WTC11 (cell line): ENCODE measurements around the gene SKIC8. TPM values are rescaled to one million over a fixed set of nuclear protein-coding genes. Genes with fewer than 3 reads are reported as not detected.

Source experiments
- CBFB ChIP-seq: sonication (generic); formaldehyde crosslinking; IDR thresholded peaks from 2 replicates; pipeline ENCODE4 v1.8.1; 2022; ENCODE audit warnings: mild to moderate bottlenecking, low read depth, missing genetic modification reagents
- CREB1 ChIP-seq: sonication (generic); formaldehyde crosslinking; IDR thresholded peaks from 2 replicates; pipeline ENCODE4 v1.8.0; 2023; ENCODE audit warnings: mild to moderate bottlenecking, missing genetic modification reagents
- ETV6 ChIP-seq: sonication (generic); formaldehyde crosslinking; IDR thresholded peaks from 2 replicates; pipeline ENCODE4 v1.8.1; 2022; ENCODE audit warnings: mild to moderate bottlenecking, missing genetic modification reagents
- FOXK1 ChIP-seq: sonication (generic); formaldehyde crosslinking; IDR thresholded peaks from 2 replicates; pipeline ENCODE4 v1.8.0; 2022; ENCODE audit warnings: mild to moderate bottlenecking, moderate library complexity, missing genetic modification reagents
- GABPB1 ChIP-seq: sonication (generic); formaldehyde crosslinking; IDR thresholded peaks from 2 replicates; pipeline ENCODE4 v1.8.1; 2023; ENCODE audit warnings: mild to moderate bottlenecking, missing genetic modification reagents
- GRHL2 ChIP-seq: fragments of 250-450 bp; sonication (Bioruptor Pico); IDR thresholded peaks from 2 replicates; pipeline ENCODE4 v1.8.0; 2022; ENCODE audit warnings: mild to moderate bottlenecking, moderate library complexity; ENCODE audit not compliant: insufficient replicate concordance, severe bottlenecking
- GTF2I ChIP-seq: fragments of 250-450 bp; sonication (Bioruptor Pico); conservative IDR thresholded peaks from 2 replicates; pipeline ENCODE4 v1.4.0; 2021; ENCODE audit warnings: mild to moderate bottlenecking
- JAZF1 ChIP-seq: fragments of 250-450 bp; sonication (Bioruptor Pico); IDR thresholded peaks from 2 replicates; pipeline ENCODE4 v1.9.0; 2021; ENCODE audit warnings: moderate library complexity, mild to moderate bottlenecking, inconsistent platforms
- JUN ChIP-seq: sonication (generic); formaldehyde crosslinking; IDR thresholded peaks from 2 replicates; pipeline ENCODE4 v1.8.0; 2023; ENCODE audit warnings: mild to moderate bottlenecking, missing genetic modification reagents
- KAT7 ChIP-seq: sonication (generic); formaldehyde crosslinking; IDR thresholded peaks from 2 replicates; pipeline ENCODE4 v1.8.1; 2023; ENCODE audit warnings: missing genetic modification reagents, mild to moderate bottlenecking, borderline replicate concordance
- MYBL2 ChIP-seq: sonication (generic); formaldehyde crosslinking; IDR thresholded peaks from 2 replicates; pipeline ENCODE4 v1.8.1; 2023; ENCODE audit warnings: mild to moderate bottlenecking, moderate library complexity, missing genetic modification reagents
- NFATC4 ChIP-seq: fragments of 250-450 bp; sonication (Bioruptor Pico); IDR thresholded peaks from 2 replicates; pipeline ENCODE4 v1.9.0; 2021; ENCODE audit warnings: mild to moderate bottlenecking
- NFE2L1 ChIP-seq: sonication (generic); formaldehyde crosslinking; IDR thresholded peaks from 2 replicates; pipeline ENCODE4 v1.8.1; 2023; ENCODE audit warnings: missing genetic modification reagents
- NR1H2 ChIP-seq: sonication (generic); formaldehyde crosslinking; IDR thresholded peaks from 2 replicates; pipeline ENCODE4 v1.9.0; 2021; ENCODE audit warnings: mild to moderate bottlenecking, moderate library complexity, missing genetic modification reagents
- NR3C1 ChIP-seq: sonication (generic); formaldehyde crosslinking; conservative IDR thresholded peaks from 2 replicates; pipeline ENCODE4 v1.8.1; 2023; ENCODE audit warnings: low read depth, mild to moderate bottlenecking, missing genetic modification reagents
- OVOL2 ChIP-seq: fragments of 250-450 bp; sonication (Bioruptor Pico); IDR thresholded peaks from 2 replicates; pipeline ENCODE4 v1.9.0; 2021; ENCODE audit warnings: mild to moderate bottlenecking, borderline replicate concordance
- PRRX2 ChIP-seq: fragments of 250-450 bp; sonication (Bioruptor Pico); IDR thresholded peaks from 2 replicates; pipeline ENCODE4 v1.8.0; 2021; ENCODE audit warnings: mild to moderate bottlenecking
- SMAD3 ChIP-seq: sonication (generic); formaldehyde crosslinking; IDR thresholded peaks from 2 replicates; pipeline ENCODE4 v1.8.0; 2022; ENCODE audit warnings: missing genetic modification reagents, mild to moderate bottlenecking, borderline replicate concordance
- TCF7 ChIP-seq: sonication (generic); formaldehyde crosslinking; IDR thresholded peaks from 2 replicates; pipeline ENCODE4 v1.8.0; 2022; ENCODE audit warnings: mild to moderate bottlenecking, low read depth, missing genetic modification reagents, moderate library complexity
- ZNF121 ChIP-seq: sonication (generic); formaldehyde crosslinking; IDR thresholded peaks from 2 replicates; pipeline ENCODE4 v1.8.0; 2023; ENCODE audit warnings: missing genetic modification reagents
- ZNF232 ChIP-seq: sonication (generic); formaldehyde crosslinking; IDR thresholded peaks from 2 replicates; pipeline ENCODE4 v1.8.0; 2022; ENCODE audit warnings: mild to moderate bottlenecking, missing genetic modification reagents
- ZNF416 ChIP-seq: fragments of 250-450 bp; sonication (Bioruptor Pico); IDR thresholded peaks from 2 replicates; pipeline ENCODE4 v1.9.0; 2021; ENCODE audit warnings: mild to moderate bottlenecking, inconsistent platforms
- total RNA-seq: library from RNA; stranded (reverse); gene quantifications from 3 replicates; pipeline ENCODE4 v1.2.3, GENCODE V29; 2021
- TF ChIP-seq, protein P1 (sequence below): sonication (generic); formaldehyde crosslinking; IDR thresholded peaks from 2 replicates; pipeline ENCODE4 v1.8.1; 2023; ENCODE audit warnings: mild to moderate bottlenecking, missing genetic modification reagents
- TF ChIP-seq, protein P2 (sequence below): sonication (generic); formaldehyde crosslinking; IDR thresholded peaks from 2 replicates; pipeline ENCODE4 v1.8.0; 2022; ENCODE audit warnings: mild to moderate bottlenecking, missing genetic modification reagents
- TF ChIP-seq, protein P3 (sequence below): sonication (generic); formaldehyde crosslinking; IDR thresholded peaks from 2 replicates; pipeline ENCODE4 v1.8.1; 2022; ENCODE audit warnings: mild to moderate bottlenecking, moderate library complexity, missing genetic modification reagents
- TF ChIP-seq, protein P4 (sequence below): sonication (generic); formaldehyde crosslinking; IDR thresholded peaks from 2 replicates; pipeline ENCODE4 v1.8.0; 2022; ENCODE audit warnings: mild to moderate bottlenecking, missing genetic modification reagents
- TF ChIP-seq, protein P5 (sequence below): sonication (generic); formaldehyde crosslinking; conservative IDR thresholded peaks from 2 replicates; pipeline ENCODE4 v1.8.1; 2023; ENCODE audit warnings: mild to moderate bottlenecking, low read depth, missing genetic modification reagents, moderate library complexity
- TF ChIP-seq, protein P6 (sequence below): fragments of 250-450 bp; sonication (Bioruptor Pico); IDR thresholded peaks from 2 replicates; pipeline ENCODE4 v1.9.0; 2021; ENCODE audit warnings: mild to moderate bottlenecking
- TF ChIP-seq, protein P7 (sequence below): sonication (generic); formaldehyde crosslinking; IDR thresholded peaks from 2 replicates; pipeline ENCODE4 v1.8.0; 2023; ENCODE audit warnings: missing genetic modification reagents, mild to moderate bottlenecking, borderline replicate concordance

The SKIC8 gene
- total RNA-seq, 1 experiment from 2014 or later: 55.6 TPM

DNA sequence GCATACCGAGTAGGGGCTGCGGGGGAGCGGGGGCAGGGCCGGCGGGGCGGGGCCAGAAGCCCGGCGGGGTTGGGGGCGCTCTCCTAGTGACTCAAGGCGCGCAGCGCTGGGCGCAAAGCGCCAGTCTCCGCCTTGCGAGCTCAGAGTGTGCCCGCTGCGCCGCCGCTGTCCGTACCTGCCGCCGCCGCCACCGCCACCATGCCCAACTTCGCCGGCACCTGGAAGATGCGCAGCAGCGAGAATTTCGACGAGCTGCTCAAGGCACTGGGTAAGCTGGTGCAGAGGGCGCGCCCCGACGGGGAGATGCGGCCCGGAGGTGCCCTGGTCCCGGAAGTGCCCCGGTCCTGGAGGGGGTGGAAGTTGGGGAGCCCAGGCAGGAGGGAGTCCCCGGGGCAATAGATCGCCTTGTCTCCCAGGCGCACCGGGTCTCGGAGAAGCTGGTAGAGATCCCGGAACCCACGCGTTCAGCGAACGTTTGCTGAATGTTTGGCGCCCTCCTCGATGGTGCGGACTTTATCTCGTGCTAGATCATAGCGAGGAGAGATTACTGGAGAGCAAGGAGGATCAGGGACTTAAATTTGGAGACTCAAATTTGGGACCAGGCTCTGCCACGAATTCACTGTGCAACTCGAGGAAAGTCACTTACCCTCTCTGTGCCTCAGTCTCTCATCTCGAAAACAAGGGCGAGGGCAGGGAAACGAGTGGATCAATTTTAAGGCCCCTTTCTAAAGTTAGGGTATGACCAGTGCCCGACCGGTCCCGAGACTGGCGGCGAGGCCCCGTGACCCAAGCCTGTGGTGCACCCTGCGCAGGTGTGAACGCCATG, 41.0 kb upstream of the SKIC8 start, which contains the start of gene CRABP1 (continued):
- TF ChIP-seq, protein P1, sequence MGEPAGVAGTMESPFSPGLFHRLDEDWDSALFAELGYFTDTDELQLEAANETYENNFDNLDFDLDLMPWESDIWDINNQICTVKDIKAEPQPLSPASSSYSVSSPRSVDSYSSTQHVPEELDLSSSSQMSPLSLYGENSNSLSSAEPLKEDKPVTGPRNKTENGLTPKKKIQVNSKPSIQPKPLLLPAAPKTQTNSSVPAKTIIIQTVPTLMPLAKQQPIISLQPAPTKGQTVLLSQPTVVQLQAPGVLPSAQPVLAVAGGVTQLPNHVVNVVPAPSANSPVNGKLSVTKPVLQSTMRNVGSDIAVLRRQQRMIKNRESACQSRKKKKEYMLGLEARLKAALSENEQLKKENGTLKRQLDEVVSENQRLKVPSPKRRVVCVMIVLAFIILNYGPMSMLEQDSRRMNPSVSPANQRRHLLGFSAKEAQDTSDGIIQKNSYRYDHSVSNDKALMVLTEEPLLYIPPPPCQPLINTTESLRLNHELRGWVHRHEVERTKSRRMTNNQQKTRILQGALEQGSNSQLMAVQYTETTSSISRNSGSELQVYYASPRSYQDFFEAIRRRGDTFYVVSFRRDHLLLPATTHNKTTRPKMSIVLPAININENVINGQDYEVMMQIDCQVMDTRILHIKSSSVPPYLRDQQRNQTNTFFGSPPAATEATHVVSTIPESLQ (CRISPR knock-in tag): no peak
- peak; percentile 39; the same call in 1 of the 2 replicates for TF ChIP-seq GTF2I (CRISPR knock-in tag)
- TF ChIP-seq, protein P2, sequence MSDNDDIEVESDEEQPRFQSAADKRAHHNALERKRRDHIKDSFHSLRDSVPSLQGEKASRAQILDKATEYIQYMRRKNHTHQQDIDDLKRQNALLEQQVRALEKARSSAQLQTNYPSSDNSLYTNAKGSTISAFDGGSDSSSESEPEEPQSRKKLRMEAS (CRISPR knock-in tag): no peak; the same call in 1 of the 2 replicates
- TF ChIP-seq KAT7 (CRISPR knock-in tag): no peak
- TF ChIP-seq FOXK1 (CRISPR knock-in tag): peak; percentile 54; the same call in 1 of the 2 replicates
- TF ChIP-seq, protein P3, sequence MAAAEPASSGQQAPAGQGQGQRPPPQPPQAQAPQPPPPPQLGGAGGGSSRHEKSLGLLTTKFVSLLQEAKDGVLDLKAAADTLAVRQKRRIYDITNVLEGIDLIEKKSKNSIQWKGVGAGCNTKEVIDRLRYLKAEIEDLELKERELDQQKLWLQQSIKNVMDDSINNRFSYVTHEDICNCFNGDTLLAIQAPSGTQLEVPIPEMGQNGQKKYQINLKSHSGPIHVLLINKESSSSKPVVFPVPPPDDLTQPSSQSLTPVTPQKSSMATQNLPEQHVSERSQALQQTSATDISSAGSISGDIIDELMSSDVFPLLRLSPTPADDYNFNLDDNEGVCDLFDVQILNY (CRISPR knock-in tag): peak; percentile 69; the same call in 1 of the 2 replicates
- no peak for TF ChIP-seq NR1H2
- TF ChIP-seq, protein P4, sequence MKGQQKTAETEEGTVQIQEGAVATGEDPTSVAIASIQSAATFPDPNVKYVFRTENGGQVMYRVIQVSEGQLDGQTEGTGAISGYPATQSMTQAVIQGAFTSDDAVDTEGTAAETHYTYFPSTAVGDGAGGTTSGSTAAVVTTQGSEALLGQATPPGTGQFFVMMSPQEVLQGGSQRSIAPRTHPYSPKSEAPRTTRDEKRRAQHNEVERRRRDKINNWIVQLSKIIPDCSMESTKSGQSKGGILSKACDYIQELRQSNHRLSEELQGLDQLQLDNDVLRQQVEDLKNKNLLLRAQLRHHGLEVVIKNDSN: 0 out of 2 replicates have a peak, but pooled peaks have one; percentile 31
- no peak for TF ChIP-seq NFATC4 (CRISPR knock-in tag)
- no peak for TF ChIP-seq NFE2L1 (CRISPR knock-in tag)
- no peak for TF ChIP-seq JAZF1
- TF ChIP-seq, protein P5, sequence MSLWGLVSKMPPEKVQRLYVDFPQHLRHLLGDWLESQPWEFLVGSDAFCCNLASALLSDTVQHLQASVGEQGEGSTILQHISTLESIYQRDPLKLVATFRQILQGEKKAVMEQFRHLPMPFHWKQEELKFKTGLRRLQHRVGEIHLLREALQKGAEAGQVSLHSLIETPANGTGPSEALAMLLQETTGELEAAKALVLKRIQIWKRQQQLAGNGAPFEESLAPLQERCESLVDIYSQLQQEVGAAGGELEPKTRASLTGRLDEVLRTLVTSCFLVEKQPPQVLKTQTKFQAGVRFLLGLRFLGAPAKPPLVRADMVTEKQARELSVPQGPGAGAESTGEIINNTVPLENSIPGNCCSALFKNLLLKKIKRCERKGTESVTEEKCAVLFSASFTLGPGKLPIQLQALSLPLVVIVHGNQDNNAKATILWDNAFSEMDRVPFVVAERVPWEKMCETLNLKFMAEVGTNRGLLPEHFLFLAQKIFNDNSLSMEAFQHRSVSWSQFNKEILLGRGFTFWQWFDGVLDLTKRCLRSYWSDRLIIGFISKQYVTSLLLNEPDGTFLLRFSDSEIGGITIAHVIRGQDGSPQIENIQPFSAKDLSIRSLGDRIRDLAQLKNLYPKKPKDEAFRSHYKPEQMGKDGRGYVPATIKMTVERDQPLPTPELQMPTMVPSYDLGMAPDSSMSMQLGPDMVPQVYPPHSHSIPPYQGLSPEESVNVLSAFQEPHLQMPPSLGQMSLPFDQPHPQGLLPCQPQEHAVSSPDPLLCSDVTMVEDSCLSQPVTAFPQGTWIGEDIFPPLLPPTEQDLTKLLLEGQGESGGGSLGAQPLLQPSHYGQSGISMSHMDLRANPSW (CRISPR knock-in tag): no peak
- peak; percentile 37; the same call in 1 of the 2 replicates for TF ChIP-seq MYBL2 (CRISPR knock-in tag)
- no peak for TF ChIP-seq SMAD3 (CRISPR knock-in tag)
- TF ChIP-seq PRRX2 (CRISPR knock-in tag): no peak
- no peak for TF ChIP-seq GRHL2 (CRISPR knock-in tag)
- no peak for TF ChIP-seq TCF7 (CRISPR knock-in tag)
- TF ChIP-seq ZNF121: no peak
- TF ChIP-seq, protein P6, sequence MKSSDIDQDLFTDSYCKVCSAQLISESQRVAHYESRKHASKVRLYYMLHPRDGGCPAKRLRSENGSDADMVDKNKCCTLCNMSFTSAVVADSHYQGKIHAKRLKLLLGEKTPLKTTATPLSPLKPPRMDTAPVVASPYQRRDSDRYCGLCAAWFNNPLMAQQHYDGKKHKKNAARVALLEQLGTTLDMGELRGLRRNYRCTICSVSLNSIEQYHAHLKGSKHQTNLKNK (CRISPR knock-in tag): no peak
- no peak for TF ChIP-seq CREB1 (CRISPR knock-in tag)
- TF ChIP-seq OVOL2 (CRISPR knock-in tag): no peak
- TF ChIP-seq NR3C1: no peak
- no peak for TF ChIP-seq ZNF416 (CRISPR knock-in tag)
- TF ChIP-seq CBFB: no peak
- TF ChIP-seq, protein P7, sequence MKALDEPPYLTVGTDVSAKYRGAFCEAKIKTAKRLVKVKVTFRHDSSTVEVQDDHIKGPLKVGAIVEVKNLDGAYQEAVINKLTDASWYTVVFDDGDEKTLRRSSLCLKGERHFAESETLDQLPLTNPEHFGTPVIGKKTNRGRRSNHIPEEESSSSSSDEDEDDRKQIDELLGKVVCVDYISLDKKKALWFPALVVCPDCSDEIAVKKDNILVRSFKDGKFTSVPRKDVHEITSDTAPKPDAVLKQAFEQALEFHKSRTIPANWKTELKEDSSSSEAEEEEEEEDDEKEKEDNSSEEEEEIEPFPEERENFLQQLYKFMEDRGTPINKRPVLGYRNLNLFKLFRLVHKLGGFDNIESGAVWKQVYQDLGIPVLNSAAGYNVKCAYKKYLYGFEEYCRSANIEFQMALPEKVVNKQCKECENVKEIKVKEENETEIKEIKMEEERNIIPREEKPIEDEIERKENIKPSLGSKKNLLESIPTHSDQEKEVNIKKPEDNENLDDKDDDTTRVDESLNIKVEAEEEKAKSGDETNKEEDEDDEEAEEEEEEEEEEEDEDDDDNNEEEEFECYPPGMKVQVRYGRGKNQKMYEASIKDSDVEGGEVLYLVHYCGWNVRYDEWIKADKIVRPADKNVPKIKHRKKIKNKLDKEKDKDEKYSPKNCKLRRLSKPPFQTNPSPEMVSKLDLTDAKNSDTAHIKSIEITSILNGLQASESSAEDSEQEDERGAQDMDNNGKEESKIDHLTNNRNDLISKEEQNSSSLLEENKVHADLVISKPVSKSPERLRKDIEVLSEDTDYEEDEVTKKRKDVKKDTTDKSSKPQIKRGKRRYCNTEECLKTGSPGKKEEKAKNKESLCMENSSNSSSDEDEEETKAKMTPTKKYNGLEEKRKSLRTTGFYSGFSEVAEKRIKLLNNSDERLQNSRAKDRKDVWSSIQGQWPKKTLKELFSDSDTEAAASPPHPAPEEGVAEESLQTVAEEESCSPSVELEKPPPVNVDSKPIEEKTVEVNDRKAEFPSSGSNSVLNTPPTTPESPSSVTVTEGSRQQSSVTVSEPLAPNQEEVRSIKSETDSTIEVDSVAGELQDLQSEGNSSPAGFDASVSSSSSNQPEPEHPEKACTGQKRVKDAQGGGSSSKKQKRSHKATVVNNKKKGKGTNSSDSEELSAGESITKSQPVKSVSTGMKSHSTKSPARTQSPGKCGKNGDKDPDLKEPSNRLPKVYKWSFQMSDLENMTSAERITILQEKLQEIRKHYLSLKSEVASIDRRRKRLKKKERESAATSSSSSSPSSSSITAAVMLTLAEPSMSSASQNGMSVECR (CRISPR knock-in tag): peak; percentile 40; the same call in 1 of the 2 replicates
- TF ChIP-seq GABPB1 (CRISPR knock-in tag): no peak
- TF ChIP-seq JUN (CRISPR knock-in tag): no peak
- TF ChIP-seq ETV6 (CRISPR knock-in tag): no peak
- TF ChIP-seq ZNF232 (CRISPR knock-in tag): peak; percentile 44; the same call in 1 of the 2 replicates
